Measurements from ENCODE around the gene OR2F2.

- TF ChIP-seq CTCF (IDR thresholded peaks at IDR 0.05) (no peak), POLR2A (IDR thresholded peaks at IDR 0.05) (no peak)
These were observed 34.7 kb upstream of the OR2F2 start for GRCh38 chr7:143900230-143900766.

All from uterus (tissue), 2 donors.